ENCODE results near the gene FNDC3B.

DNA sequence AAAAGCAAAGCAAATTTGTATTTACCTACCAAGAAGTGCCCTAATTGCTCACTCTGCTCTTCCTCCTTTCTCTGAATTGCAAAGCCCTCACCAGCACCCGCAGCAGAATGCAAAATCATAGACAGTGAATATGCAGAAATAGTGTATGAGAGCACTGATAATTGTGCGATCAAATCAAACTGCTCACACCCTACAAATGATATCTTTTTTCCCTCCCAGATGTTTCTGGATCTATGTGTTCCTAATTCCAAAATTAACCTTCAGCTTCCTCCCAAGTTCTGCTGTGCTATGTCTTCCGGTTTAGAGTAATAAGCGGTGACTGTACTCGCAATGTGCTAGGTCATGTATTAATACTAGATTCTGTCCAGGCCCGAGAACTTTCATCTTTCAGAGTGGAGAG lies 405.4 kb downstream of the FNDC3B start:
- TF ChIP-seq POLR2AphosphoS5 (IDR thresholded peaks at IDR 0.05; ENCODE audit: low read depth, low read length): no peak
- TF ChIP-seq FOXP2 (optimal IDR thresholded peaks at IDR 0.05; ENCODE audit: borderline replicate concordance, extremely low read depth, extremely low read length, insufficient read depth): no peak
- TF ChIP-seq TAF1 (IDR thresholded peaks at IDR 0.05; ENCODE audit: borderline replicate concordance, insufficient read depth, low read length): no peak

Data from PFSK-1 (cell line).